Medulla oblongata (tissue), 1 donor: ENCODE measurements around the gene LRRTM4.
A peak's percentile ranks its signal among the peaks of the same experiment; 100 is the strongest.

Experiments used
- DNase-seq: peaks from one replicate; pipeline ENCODE4 v3.0.0-alpha.2; 2015; ENCODE audit errors: extremely low spot score

The LRRTM4 gene

GRCh38 chr2:76997296-76997695, 524.9 kb downstream of the LRRTM4 start:
- no peak for DNase-seq

GRCh38 chr2:76985387-76986136, 536.6 kb downstream of the LRRTM4 start:
- DNase-seq, result no peak

GRCh38 chr2:76984359-76984758, 537.8 kb downstream of the LRRTM4 start:
- DNase-seq, result no peak

DNA sequence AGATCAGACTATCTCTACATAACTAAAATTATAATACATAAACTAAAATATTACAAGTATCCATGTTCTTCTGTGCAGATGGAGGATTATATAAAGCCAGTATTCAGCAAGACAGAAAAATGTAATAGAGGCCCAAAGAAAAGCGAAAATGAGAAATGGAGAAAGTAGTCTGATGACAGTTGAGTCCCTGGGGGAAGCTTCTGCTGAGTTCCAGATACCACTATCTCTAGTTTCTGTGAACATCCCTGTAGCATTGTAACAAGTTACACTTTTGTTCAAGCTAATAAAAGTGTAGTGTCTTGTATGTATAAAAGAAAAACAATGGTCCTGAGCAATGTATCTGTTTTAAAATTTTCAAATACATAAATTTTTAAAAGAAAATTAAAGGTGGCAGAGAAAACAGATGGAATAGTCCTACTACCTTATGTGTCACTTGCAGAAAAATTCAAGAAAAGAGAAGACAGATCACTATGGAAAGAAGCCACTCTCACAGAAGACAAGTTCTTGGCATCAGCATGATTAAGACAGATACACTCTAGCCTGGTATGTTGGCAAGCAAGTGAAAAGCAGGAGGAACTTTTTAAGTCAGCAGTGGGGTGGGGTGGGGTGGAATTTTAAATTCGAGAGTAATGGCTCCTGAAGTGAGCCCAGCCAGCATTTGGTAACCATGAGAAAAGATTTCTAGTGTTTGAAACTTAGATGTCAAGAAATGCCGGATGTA, 541.9 kb downstream of the LRRTM4 start:
- no peak for DNase-seq

- no peak for DNase-seq
These were observed 544.1 kb downstream of the LRRTM4 start for GRCh38 chr2:76977846-76978727.

- DNase-seq, result no peak
These were observed 546.4 kb downstream of the LRRTM4 start for GRCh38 chr2:76975752-76976151.

GRCh38 chr2:76973610-76974009, 548.6 kb downstream of the LRRTM4 start:
- DNase-seq, result no peak

GRCh38 chr2:76965772-76966171, 556.4 kb downstream of the LRRTM4 start:
- DNase-seq, result no peak

GRCh38 chr2:76958749-76959148, 563.4 kb downstream of the LRRTM4 start:
- no peak for DNase-seq

DNA sequence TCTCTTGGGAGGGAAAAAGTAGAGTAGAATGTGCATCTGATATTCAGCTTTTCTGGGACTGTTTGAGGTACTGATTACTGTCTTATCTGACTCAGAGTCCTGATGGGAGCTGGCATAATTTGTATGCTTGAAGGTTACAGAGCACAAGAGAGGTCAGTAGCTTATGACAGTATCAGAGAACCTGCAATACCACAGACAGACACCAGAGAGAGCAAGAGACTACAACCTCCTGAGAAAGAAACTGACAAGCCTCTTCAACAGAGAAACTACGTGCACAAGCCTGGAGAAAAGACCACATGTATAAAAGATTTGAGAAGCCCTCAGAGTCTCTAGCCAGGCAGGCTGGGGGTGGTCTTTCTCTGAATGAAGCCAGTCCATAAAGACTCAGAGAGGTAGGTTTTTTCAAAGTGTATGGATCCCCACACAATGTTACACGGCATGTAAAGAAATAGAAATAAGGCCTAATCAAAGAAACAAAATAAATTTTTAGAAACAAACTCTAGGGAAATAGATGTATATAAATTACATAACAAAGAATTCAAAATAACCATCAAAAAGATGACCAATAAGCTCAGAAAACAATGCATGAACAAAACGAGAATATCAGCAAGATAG, 568.3 kb downstream of the LRRTM4 start:
- peak; percentile 84 for DNase-seq

- DNase-seq, result no peak
These were observed 575.5 kb downstream of the LRRTM4 start for GRCh38 chr2:76946631-76947145.

GRCh38 chr2:76940559-76940958, 581.6 kb downstream of the LRRTM4 start:
- DNase-seq, result no peak

- no peak for DNase-seq
These were observed 584.0 kb downstream of the LRRTM4 start for GRCh38 chr2:76938153-76938552.

DNA sequence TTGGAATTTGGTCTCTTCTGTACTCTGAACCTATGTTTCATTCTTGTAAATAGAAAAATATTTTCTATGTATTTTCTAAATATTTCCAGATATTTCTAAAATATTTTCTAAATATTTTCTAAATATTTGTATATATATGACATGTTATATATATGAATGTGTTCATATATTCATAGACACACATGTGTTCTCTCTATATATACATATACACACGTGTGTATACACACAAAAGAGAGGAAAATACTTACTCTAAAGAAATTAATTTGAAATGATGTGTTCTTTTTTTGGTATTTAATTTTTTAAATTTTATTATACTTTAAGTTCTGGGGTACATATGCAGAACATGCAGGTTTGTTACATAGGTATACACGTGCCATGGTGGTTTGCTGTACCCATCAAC, 589.6 kb downstream of the LRRTM4 start:
- no peak for DNase-seq

GRCh38 chr2:76930056-76930744, 592.0 kb downstream of the LRRTM4 start:
- DNase-seq, result no peak

DNA sequence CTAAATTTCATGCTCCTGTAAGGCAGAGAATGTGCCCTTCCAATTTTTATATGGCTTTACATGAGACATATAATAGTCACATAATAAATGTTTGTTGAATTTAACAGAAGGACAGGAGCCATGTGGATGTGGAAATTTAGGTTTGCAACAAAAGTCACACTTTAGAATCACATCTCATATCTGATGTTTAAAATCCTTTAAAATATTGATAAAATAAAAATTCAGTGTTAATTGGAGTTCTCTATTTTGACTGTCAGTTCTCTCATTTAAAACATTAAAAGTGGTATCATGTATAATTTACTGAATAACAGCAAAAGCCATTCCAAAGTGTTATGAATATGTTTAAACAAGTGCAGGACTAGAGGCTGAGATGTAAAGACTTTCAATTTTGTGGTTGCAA, 594.1 kb downstream of the LRRTM4 start:
- DNase-seq, result no peak

DNA sequence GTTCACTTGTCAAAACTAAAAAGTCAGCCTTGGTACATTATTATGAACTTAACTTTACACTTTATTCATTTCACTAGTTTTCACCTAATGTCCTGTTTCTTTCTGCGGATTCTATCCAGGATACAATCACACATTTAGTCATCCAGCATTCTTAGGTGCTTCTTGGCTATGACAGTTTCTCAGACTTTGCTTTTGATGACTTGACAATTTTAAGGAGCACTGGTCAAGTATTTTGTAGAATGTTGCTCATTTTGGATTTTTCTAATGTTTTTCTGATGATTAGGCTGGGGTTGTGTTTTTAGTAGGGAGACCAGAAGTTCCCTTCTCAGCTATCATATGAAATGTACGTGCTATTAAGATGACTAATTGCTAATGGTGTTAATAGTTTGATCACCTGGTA, 601.2 kb downstream of the LRRTM4 start:
- no peak for DNase-seq

DNA sequence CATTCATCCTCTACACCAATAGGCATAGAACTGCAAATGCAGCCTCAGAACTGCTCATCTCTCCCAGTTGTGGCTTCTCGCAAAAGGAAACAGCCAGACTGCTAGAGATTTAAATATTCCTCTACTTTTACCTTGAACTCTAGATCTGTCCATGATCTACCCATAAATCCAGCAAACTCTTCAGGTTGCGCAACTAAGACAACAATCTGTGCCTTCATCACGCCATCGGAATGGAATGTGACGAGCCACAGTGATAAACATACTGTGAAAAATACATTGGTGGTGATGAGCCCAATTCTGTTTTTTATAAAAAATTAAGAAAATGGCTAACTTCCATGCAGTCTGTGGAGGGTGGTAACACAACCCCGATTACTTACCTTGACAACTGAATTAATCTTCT, 626.7 kb downstream of the LRRTM4 start:
- DNase-seq, result no peak

GRCh38 chr2:76870581-76870980, 651.6 kb downstream of the LRRTM4 start:
- DNase-seq, result no peak

GRCh38 chr2:76870011-76870410, 652.2 kb downstream of the LRRTM4 start:
- DNase-seq, result no peak

- DNase-seq, result no peak
These were observed 654.3 kb downstream of the LRRTM4 start for GRCh38 chr2:76867854-76868253.
